ENCODE data around the gene RIMKLA. TPM values are rescaled to one million over a fixed set of nuclear protein-coding genes. Genes with fewer than 3 reads are reported as not detected.

RIMKLA gene
- total and polyA plus RNA-seq, 7 donors: 0.12 to 1.2 (median 1.0) TPM

DNA sequence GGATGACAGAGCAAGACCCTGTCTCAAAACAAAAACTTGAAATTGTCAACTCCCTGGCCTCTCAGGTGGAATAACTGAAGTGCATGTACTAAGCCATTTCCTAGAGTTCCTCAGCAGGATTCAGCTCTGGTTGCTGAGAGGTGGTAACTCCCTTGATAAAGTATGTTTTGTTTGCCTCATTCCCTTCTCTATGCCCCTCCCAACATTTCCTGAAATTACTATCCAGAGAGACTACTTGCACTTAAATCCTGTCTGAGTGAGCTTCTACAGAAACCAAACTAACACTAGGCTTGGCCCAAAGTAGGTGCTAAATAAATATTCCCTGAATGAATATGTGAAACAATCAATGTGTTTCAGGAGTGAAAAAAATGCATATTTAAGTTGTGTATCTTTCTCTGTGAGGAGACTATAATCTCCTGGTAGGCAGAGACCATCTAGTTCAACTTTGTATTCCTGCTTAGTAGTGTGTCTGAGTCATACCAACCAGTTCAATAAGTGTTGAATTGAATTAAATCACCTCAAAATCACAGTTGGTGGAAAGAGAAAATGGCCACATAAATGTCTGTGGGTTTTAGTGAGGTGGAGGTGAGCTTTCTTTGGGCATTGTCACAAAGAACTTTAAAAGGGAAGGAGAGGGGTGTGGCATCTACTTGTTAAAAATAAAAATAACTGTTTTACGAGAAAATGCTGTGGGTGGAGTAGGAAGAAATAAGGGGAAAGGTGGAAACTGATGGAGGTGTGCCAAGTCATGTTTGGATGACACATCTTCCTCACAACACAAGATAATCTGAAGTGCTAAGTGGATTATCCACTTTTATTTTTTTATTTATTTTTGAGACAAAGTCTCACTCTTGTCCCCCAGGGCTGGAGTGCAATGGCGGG is 12.6 kb downstream of the RIMKLA start:
- Histone ChIP-seq H3K4me3 (no peak overlapping the region), H3K36me3 (ENCODE audit: insufficient read depth in 1 of 2, low read depth in 1 of 2) (no peaks in the 10 kb centered on the region), H3K27me3 (ENCODE audit: insufficient read depth in 3 of 3, low read length in 2 of 3) (peaks cover 0 to 9% (median 0%) of the 10 kb centered on the region in 3 donors), H3K4me1 (no peaks in the 10 kb centered on the region), H3K9me3 (no peaks in the 10 kb centered on the region), H3K27ac (no peak overlapping the region)
- 82 to 86% (median 84%) methylated on average over 2 of the region's 2 CpGs for WGBS, 3 donors
- DNase-seq (no peak), ATAC-seq (no peak)
- TF ChIP-seq, protein P1, sequence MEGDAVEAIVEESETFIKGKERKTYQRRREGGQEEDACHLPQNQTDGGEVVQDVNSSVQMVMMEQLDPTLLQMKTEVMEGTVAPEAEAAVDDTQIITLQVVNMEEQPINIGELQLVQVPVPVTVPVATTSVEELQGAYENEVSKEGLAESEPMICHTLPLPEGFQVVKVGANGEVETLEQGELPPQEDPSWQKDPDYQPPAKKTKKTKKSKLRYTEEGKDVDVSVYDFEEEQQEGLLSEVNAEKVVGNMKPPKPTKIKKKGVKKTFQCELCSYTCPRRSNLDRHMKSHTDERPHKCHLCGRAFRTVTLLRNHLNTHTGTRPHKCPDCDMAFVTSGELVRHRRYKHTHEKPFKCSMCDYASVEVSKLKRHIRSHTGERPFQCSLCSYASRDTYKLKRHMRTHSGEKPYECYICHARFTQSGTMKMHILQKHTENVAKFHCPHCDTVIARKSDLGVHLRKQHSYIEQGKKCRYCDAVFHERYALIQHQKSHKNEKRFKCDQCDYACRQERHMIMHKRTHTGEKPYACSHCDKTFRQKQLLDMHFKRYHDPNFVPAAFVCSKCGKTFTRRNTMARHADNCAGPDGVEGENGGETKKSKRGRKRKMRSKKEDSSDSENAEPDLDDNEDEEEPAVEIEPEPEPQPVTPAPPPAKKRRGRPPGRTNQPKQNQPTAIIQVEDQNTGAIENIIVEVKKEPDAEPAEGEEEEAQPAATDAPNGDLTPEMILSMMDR (IDR thresholded peaks at IDR 0.05): no peak
- intact Hi-C loops (cut with DNase I): no loop called here

DNA sequence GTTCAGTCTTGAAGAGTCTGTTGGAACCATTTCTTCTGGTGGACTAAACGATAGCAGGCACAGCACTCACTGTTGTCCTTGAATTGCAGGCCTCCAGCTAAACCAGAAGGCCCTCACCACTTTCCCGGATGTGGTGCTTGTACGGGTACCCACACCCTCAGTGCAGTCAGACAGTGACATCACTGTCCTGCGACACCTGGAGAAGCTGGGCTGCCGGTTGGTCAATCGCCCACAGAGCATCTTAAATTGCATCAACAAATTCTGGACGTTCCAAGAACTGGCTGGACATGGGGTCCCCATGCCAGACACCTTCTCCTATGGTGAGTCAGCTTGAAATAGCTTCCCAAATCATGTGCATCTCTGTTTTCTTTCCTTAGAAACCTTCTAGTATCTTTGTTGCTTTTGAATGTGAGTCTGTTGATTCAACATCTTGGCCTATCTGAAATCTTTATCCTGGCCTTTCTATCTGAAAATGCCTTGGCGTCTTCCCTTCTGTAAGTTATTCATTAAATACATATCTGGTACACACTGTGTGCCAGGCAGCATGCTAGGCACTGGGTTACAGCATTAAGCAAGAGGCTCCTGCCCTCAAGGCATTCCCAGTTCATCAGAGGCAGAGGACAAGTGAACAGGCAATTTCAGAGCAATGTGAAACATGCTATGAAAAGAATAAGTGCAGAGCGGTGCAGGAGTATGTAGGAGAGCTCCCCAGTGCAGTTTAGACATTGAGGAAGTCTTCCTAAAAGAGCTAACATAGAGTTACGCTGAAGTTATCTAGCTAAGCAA is 18.9 kb downstream of the RIMKLA start:
- intact Hi-C loops (cut with DNase I): no loop called here
- no peak for ATAC-seq
- no peaks in the 10 kb centered on the region for H3K36me3 ChIP-seq (ENCODE audit: insufficient read depth in 1 of 2, low read depth in 1 of 2)
- H3K27ac ChIP-seq: no peak overlapping the region
- DNase-seq: no peak
- H3K9me3 ChIP-seq: no peaks in the 10 kb centered on the region
- H3K4me1 ChIP-seq: no peaks in the 10 kb centered on the region
- TF ChIP-seq, protein P1 (IDR thresholded peaks at IDR 0.05): no peak
- no peaks in the 10 kb centered on the region for H3K27me3 ChIP-seq (ENCODE audit: insufficient read depth in 3 of 3, low read length in 2 of 3)
- H3K4me3 ChIP-seq: no peak overlapping the region
- 80 to 90% (median 86%) methylated on average over 10 of the region's 10 CpGs for WGBS, 3 donors

DNA sequence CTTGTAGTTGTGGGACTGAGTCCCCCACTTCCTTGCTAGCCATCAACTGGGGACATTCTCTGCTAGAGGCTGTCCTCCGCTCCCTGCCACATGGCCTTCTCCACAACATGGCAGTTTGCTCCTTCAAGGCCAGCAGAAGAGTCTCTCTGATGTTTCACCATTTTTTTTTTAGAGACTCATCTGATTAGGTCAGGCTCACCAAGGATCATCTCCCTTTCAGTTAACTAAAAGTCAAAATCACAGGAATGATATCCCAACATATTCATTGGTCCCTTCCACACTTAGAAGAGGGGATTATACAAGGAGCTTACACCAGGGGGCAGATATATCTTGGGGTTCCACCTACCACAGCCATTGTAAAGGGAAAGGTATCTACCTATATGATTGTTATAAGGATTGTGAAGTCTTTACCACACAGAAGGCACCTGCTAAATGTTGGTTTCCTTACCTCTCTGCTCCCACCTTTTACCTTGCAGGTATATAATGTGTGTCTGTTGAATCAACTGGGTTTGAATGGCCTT is 23.3 kb downstream of the RIMKLA start:
- WGBS, 3 donors: 95 to 100% (median 97%) methylated on average over 1 of the region's 1 CpG
- H3K9me3 ChIP-seq: no peaks in the 10 kb centered on the region

DNA sequence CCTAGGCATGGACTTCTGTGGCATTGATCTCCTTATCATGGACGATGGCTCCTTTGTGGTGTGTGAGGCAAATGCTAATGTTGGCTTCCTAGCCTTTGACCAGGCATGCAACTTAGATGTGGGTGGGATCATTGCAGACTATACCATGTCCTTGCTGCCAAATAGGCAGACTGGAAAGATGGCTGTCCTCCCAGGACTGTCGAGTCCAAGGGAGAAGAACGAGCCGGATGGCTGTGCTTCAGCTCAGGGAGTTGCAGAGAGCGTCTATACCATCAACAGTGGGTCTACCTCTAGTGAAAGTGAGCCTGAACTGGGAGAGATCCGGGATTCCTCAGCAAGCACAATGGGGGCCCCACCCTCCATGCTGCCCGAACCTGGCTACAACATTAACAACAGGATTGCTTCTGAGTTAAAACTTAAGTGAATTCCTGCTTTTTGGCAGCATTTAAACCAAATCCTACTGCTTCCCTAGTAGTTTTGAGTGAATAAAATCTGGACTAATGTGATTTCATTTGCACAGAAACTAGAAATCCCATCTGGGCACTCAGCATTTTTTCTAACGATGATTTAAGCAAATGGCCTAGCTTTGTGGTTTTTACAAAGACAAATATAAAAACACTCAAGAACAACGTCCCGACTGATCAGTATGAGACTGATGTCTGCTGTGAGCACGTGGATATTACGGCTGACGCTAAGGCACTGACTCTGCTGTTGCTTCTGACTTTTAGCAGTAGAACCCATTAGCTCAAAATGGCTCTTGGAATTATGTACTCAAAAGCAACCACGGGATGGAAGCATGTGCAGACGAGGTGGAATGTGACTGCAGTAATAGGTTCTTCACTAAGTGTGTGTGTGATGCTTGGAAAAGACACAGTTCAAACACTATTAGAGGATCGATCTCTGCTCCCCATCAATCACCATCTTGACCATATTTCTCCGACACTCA is 34.2 kb downstream of the RIMKLA start:
- Histone ChIP-seq H3K4me1 (peaks cover under 1% of the 10 kb centered on the region), H3K36me3 (ENCODE audit: insufficient read depth in 1 of 2, low read depth in 1 of 2) (no peaks in the 10 kb centered on the region), H3K27me3 (ENCODE audit: insufficient read depth in 3 of 3, low read length in 2 of 3) (no peaks in the 10 kb centered on the region), H3K4me3 (no peak overlapping the region), H3K27ac (no peak overlapping the region), H3K9me3 (no peaks in the 10 kb centered on the region)
- 87 to 92% (median 89%) methylated on average over 17 of the region's 17 CpGs for WGBS, 3 donors
- TF ChIP-seq, protein P1 (IDR thresholded peaks at IDR 0.05): no peak
- ATAC-seq (no peak), DNase-seq (no peak)
- intact Hi-C loops (cut with DNase I): no loop called here

More for the DNA sequence above, 23.3 kb downstream of the RIMKLA start:
- Histone ChIP-seq H3K36me3 (ENCODE audit: insufficient read depth in 1 of 2, low read depth in 1 of 2) (no peaks in the 10 kb centered on the region), H3K4me3 (no peak overlapping the region), H3K4me1 (no peaks in the 10 kb centered on the region), H3K27ac (no peak overlapping the region), H3K27me3 (ENCODE audit: insufficient read depth in 3 of 3, low read length in 2 of 3) (no peaks in the 10 kb centered on the region)
- TF ChIP-seq, protein P1 (IDR thresholded peaks at IDR 0.05): no peak
- ATAC-seq: no peak
- DNase-seq: no peak
- intact Hi-C loops (cut with DNase I): no loop called here

Data from psoas muscle (tissue), 8 donors.